ENCODE measurements around the gene KIF1A. TPM values are rescaled to one million over a fixed set of nuclear protein-coding genes. Genes with fewer than 3 reads are reported as not detected.

KIF1A gene
- total RNA-seq, 4 donors from 2014 or later, result 0.19 to 0.60 TPM; not detected in 2

GRCh38 chr2:240858871-240859270 is 38.9 kb upstream of the KIF1A start:
- TF ChIP-seq CTCF (IDR thresholded peaks at IDR 0.05), result no peak
- ATAC-seq (ENCODE audit: low FRiP score) (no peak), DNase-seq (ENCODE audit: low spot score) (no peak)

DNA sequence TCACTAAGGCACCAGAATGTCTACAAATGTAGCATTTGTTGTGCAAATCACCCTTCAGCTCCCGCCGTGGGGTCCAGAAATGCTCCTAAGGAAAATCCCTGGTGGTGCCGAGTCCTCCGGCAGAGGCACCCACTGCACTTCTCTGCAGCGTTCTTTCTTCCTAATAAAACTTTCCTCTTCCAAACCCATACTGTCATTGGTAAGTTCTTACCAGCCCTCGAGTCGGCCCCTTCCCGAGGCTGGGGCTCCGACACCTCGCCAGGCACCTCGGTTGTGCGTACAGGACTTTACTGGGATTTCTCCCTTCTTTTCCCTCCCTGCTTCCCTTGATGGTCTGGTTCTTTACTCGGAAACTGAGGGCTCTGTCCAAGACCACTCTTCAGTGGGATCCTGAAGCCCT is 38.3 kb upstream of the KIF1A start:
- no peak for TF ChIP-seq CTCF (IDR thresholded peaks at IDR 0.05)
- DNase-seq (ENCODE audit: low spot score) (no peak), ATAC-seq (ENCODE audit: low FRiP score) (no peak)

- DNase-seq (ENCODE audit: low spot score) (no peak), ATAC-seq (ENCODE audit: low FRiP score) (no peak)
- no peak for TF ChIP-seq CTCF (IDR thresholded peaks at IDR 0.05)
Measured at GRCh38 chr2:240857039-240858008, 37.3 kb upstream of the KIF1A start.

GRCh38 chr2:240856151-240856980 is 36.3 kb upstream of the KIF1A start:
- no peak for TF ChIP-seq CTCF (IDR thresholded peaks at IDR 0.05)
- DNase-seq (ENCODE audit: low spot score), result no peak
- no peak for ATAC-seq (ENCODE audit: low FRiP score)

- no peak for ATAC-seq (ENCODE audit: low FRiP score)
- DNase-seq (ENCODE audit: low spot score), result no peak
- TF ChIP-seq CTCF (IDR thresholded peaks at IDR 0.05), result no peak
Measured at GRCh38 chr2:240855670-240856069, 35.7 kb upstream of the KIF1A start.

GRCh38 chr2:240852671-240853314 is 32.8 kb upstream of the KIF1A start:
- ATAC-seq (ENCODE audit: low FRiP score), result no peak
- no peak for DNase-seq (ENCODE audit: low spot score)
- TF ChIP-seq CTCF (IDR thresholded peaks at IDR 0.05), result no peak

Data from omental fat pad (tissue), 4 donors.